H1 (cell line): ENCODE results near the gene SMYD3. TPM values are rescaled to one million over a fixed set of nuclear protein-coding genes. Genes with fewer than 3 reads are reported as not detected.

Source experiments
- CTCF ChIP-seq, 3 experiments: IDR thresholded peaks; 1 replicate in 2 of 3; 2 replicates in 1 of 3; pipeline versions ENCODE4 v1.5.1 to v1.6.1; 2011; ENCODE audit warnings: low read length in 3 of 3, mild to moderate bottlenecking in 3 of 3, inconsistent platforms in 2 of 3, low read depth in 1 of 3, moderate library complexity in 1 of 3; ENCODE audit not compliant: insufficient read depth in 1 of 3; ENCODE audit errors: control extremely low read depth in 1 of 3
- KDM4A ChIP-seq: IDR thresholded peaks from one replicate; pipeline ENCODE4 v1.7.1; 2012; ENCODE audit warnings: low read depth, mild to moderate bottlenecking, moderate library complexity, low read length, inconsistent platforms; ENCODE audit not compliant: severe bottlenecking
- polyA plus RNA-seq, 7 experiments: library from polyadenylated mRNA; depleted of rRNA in 3 of 7; stranded (reverse) in 5 of 7; unstranded in 2 of 7; fragments of >200 nt in 5 of 7; fragments of 200-250 nt in 2 of 7; gene quantifications; 1 replicate in 5 of 7; 2 replicates in 1 of 7; 4 replicates in 1 of 7; pipeline versions ENCODE4 v1.2.1 to v1.2.3, GENCODE V29; 2011 to 2013; ENCODE audit warnings: missing spikeins in 2 of 7, mixed read lengths in 2 of 7
- total RNA-seq: library from RNA; stranded (reverse); fragmentation: NEBNext Ultra II Directional; extraction: Animal tissue kit (Norgen Biotek cat#: 25700); gene quantifications from 2 replicates; pipeline ENCODE4 v1.2.1, GENCODE V29; 2021

Gene SMYD3
- total and polyA plus RNA-seq, 2 of the 8 experiments (the other 6 are each of a cell fraction or from before 2014, with no cell fraction given): 17.3 to 25.4 TPM

- TF ChIP-seq CTCF (IDR thresholded peaks at IDR 0.05; ENCODE audit: control extremely low read depth in 1 of 3, insufficient read depth in 1 of 3, low read depth in 1 of 3, low read length in 3 of 3): 0 out of 4 replicates have a peak, but pooled peaks of 1 of the 3 experiments have one; percentile 2
- no peak for TF ChIP-seq KDM4A
Observed at GRCh38 chr1:245858022-245858721, 648.9 kb downstream of the SMYD3 start (continued).
